ENCODE measurements around the gene SIX5. TPM values are rescaled to one million over a fixed set of nuclear protein-coding genes. Genes with fewer than 3 reads are reported as not detected.

SIX5 gene
- total RNA-seq, 1 donor from 2014 or later, result 11.2 TPM

DNA sequence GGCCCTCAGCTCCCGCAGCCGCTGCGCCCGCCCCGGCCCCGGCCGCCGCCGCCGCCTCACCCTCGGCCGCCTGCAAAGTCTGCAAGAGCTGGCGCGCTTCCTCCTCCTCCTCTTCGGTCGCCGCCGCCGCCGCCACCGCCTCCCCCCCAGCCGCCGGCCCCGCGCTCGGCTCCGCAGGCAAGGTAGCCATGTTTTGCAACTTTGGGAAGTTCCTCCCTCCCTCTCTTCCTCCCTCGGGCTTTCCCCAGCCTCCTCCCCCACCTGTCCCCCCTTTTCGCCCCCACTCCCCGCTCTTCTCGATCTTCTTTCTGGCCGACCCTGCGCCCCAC lies 433 bp downstream of the SIX5 start:
- TF ChIP-seq, protein P1, sequence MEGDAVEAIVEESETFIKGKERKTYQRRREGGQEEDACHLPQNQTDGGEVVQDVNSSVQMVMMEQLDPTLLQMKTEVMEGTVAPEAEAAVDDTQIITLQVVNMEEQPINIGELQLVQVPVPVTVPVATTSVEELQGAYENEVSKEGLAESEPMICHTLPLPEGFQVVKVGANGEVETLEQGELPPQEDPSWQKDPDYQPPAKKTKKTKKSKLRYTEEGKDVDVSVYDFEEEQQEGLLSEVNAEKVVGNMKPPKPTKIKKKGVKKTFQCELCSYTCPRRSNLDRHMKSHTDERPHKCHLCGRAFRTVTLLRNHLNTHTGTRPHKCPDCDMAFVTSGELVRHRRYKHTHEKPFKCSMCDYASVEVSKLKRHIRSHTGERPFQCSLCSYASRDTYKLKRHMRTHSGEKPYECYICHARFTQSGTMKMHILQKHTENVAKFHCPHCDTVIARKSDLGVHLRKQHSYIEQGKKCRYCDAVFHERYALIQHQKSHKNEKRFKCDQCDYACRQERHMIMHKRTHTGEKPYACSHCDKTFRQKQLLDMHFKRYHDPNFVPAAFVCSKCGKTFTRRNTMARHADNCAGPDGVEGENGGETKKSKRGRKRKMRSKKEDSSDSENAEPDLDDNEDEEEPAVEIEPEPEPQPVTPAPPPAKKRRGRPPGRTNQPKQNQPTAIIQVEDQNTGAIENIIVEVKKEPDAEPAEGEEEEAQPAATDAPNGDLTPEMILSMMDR (conservative IDR thresholded peaks at IDR 0.05; ENCODE audit: low read depth, low read length), result no peak
- no peak for DNase-seq (ENCODE audit: low read depth)
- peak overlapping the region; percentile 89 for H3K4me3 ChIP-seq (ENCODE audit: low read depth, low read length)

GRCh38 chr19:45767881-45768654 lies 984 bp downstream of the SIX5 start:
- TF ChIP-seq, protein P1 (conservative IDR thresholded peaks at IDR 0.05; ENCODE audit: low read depth, low read length), result no peak
- peak overlapping the region; percentile 89 for H3K4me3 ChIP-seq (ENCODE audit: low read depth, low read length)
- no peak for DNase-seq (ENCODE audit: low read depth)

DNA sequence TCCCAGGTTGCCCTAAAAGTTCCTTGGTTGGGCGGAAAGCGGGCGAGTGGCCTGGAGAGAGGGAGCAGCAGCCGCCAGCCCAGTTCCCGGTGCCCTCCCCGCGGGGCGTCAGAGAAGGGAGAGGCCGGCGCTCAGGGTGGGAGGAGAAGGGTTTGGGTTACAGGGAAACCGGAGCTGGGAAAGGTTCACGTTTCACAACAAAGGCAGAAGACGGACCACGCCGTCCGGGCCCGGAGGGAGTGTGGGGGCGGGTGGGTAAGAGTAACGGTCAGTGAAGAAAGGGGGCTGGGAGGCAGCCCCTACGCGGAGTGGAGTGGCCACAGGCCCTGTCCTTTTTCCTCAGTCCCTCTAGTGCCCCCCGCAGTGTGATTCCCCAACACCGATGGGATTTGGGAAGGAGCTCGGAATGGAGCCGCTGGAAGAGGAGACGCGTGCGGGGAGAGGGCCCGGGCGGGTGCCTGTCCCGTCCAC lies 1.6 kb downstream of the SIX5 start:
- TF ChIP-seq, protein P1 (conservative IDR thresholded peaks at IDR 0.05; ENCODE audit: low read depth, low read length), result peak; percentile 1
- no peak for DNase-seq (ENCODE audit: low read depth)
- H3K4me3 ChIP-seq (ENCODE audit: low read depth, low read length), result peak overlapping the region; percentile 89

GRCh38 chr19:45766869-45767346 lies 2.1 kb downstream of the SIX5 start:
- DNase-seq (ENCODE audit: low read depth), result no peak
- TF ChIP-seq, protein P1 (conservative IDR thresholded peaks at IDR 0.05; ENCODE audit: low read depth, low read length), result no peak
- peak overlapping the region; percentile 89 for H3K4me3 ChIP-seq (ENCODE audit: low read depth, low read length)

- TF ChIP-seq, protein P1 (conservative IDR thresholded peaks at IDR 0.05; ENCODE audit: low read depth, low read length), result no peak
- DNase-seq (ENCODE audit: low read depth), result no peak
- peak overlapping the region; percentile 89 for H3K4me3 ChIP-seq (ENCODE audit: low read depth, low read length)
These were observed 2.7 kb downstream of the SIX5 start for GRCh38 chr19:45766296-45766868.

GRCh38 chr19:45765702-45766295 lies 3.3 kb downstream of the SIX5 start:
- TF ChIP-seq, protein P1 (conservative IDR thresholded peaks at IDR 0.05; ENCODE audit: low read depth, low read length), result no peak
- no peak overlapping the region for H3K4me3 ChIP-seq (ENCODE audit: low read depth, low read length)
- DNase-seq (ENCODE audit: low read depth), result no peak
